Esophagus squamous epithelium (tissue), 4 donors: ENCODE data around the gene KLHDC8A.

Experiments
- CTCF ChIP-seq, 6 experiments: fragments of 450-650 bp in 4 of 6; fragments of 200-600 bp in 2 of 6; sonication (generic) in 2 of 6; IDR thresholded peaks; one replicate each; pipeline ENCODE4 v1.5.1; 2016 to 2019; ENCODE audit warnings: antibody characterized with exemption in 6 of 6, mild to moderate bottlenecking in 4 of 6, moderate library complexity in 4 of 6
- POLR2A ChIP-seq, 4 donors: fragments of 450-650 bp; IDR thresholded peaks; one replicate each; pipeline ENCODE4 v1.6.1; 2017; ENCODE audit warnings: antibody characterized with exemption in 4 of 4, mild to moderate bottlenecking in 4 of 4, moderate library complexity in 3 of 4

GRCh38 chr1:205294934-205295333 is 61.8 kb downstream of the KLHDC8A start:
- TF ChIP-seq POLR2A (IDR thresholded peaks at IDR 0.05): no peak
- TF ChIP-seq CTCF (IDR thresholded peaks at IDR 0.05): no peak
